ENCODE measurements around the gene WFDC5.

GRCh38 chr20:45094201-45094600, 20.8 kb downstream of the WFDC5 start:
- TF ChIP-seq EP300 (IDR thresholded peaks at IDR 0.05; ENCODE audit: borderline replicate concordance in 1 of 2, low read depth in 1 of 2, low read length in 1 of 2) = no peak
- TF ChIP-seq, protein P1, sequence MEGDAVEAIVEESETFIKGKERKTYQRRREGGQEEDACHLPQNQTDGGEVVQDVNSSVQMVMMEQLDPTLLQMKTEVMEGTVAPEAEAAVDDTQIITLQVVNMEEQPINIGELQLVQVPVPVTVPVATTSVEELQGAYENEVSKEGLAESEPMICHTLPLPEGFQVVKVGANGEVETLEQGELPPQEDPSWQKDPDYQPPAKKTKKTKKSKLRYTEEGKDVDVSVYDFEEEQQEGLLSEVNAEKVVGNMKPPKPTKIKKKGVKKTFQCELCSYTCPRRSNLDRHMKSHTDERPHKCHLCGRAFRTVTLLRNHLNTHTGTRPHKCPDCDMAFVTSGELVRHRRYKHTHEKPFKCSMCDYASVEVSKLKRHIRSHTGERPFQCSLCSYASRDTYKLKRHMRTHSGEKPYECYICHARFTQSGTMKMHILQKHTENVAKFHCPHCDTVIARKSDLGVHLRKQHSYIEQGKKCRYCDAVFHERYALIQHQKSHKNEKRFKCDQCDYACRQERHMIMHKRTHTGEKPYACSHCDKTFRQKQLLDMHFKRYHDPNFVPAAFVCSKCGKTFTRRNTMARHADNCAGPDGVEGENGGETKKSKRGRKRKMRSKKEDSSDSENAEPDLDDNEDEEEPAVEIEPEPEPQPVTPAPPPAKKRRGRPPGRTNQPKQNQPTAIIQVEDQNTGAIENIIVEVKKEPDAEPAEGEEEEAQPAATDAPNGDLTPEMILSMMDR (IDR thresholded peaks at IDR 0.05) = no peak
- TF ChIP-seq POLR2AphosphoS5 (IDR thresholded peaks at IDR 0.05; ENCODE audit: low read depth, low read length) = no peak
- TF ChIP-seq, protein P2, sequence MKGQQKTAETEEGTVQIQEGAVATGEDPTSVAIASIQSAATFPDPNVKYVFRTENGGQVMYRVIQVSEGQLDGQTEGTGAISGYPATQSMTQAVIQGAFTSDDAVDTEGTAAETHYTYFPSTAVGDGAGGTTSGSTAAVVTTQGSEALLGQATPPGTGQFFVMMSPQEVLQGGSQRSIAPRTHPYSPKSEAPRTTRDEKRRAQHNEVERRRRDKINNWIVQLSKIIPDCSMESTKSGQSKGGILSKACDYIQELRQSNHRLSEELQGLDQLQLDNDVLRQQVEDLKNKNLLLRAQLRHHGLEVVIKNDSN (IDR thresholded peaks at IDR 0.05; ENCODE audit: borderline replicate concordance, low read depth) = no peak
- TF ChIP-seq SMC3 (IDR thresholded peaks at IDR 0.05; ENCODE audit: low read depth, low read length) = no peak

Measured in SK-N-SH (cell line).